COLO668 (cell line): Measurements from ENCODE around the gene INTS3.
A peak's percentile ranks its signal among the peaks of the same experiment; 100 is the strongest.

Source experiments
- DNase-seq: peaks from one replicate; lab custom pipeline; 2025; ENCODE audit not compliant: unreplicated experiment; lab: John Stamatoyannopoulos, UW

INTS3 gene

GRCh38 chr1:153793261-153793972, 65.6 kb downstream of the INTS3 start:
- no peak for DNase-seq

GRCh38 chr1:153793973-153794615, 66.2 kb downstream of the INTS3 start:
- DNase-seq = no peak

- no peak for DNase-seq
Measured at GRCh38 chr1:153794624-153795329, 66.9 kb downstream of the INTS3 start.

GRCh38 chr1:153795330-153795837, 67.5 kb downstream of the INTS3 start:
- peak; percentile 56 for DNase-seq

- no peak for DNase-seq
Measured at GRCh38 chr1:153795934-153796785, 68.3 kb downstream of the INTS3 start.

GRCh38 chr1:153796786-153797659, 69.2 kb downstream of the INTS3 start:
- DNase-seq = peak; percentile 87

- no peak for DNase-seq
Measured at GRCh38 chr1:153798468-153798780, 70.6 kb downstream of the INTS3 start.

GRCh38 chr1:153799016-153799415, 71.2 kb downstream of the INTS3 start:
- no peak for DNase-seq

- DNase-seq = no peak
Measured at GRCh38 chr1:153799566-153800465, 72.0 kb downstream of the INTS3 start.

GRCh38 chr1:153800516-153800915, 72.7 kb downstream of the INTS3 start:
- no peak for DNase-seq

- DNase-seq = no peak
Measured at GRCh38 chr1:153801028-153801625, 73.3 kb downstream of the INTS3 start.

GRCh38 chr1:153801786-153802697, 74.2 kb downstream of the INTS3 start:
- DNase-seq = no peak

GRCh38 chr1:153803470-153804056, 75.7 kb downstream of the INTS3 start:
- no peak for DNase-seq

- DNase-seq = no peak
Measured at GRCh38 chr1:153804112-153804511, 76.3 kb downstream of the INTS3 start.

GRCh38 chr1:153805042-153805745, 77.3 kb downstream of the INTS3 start:
- DNase-seq = no peak

- no peak for DNase-seq
Measured at GRCh38 chr1:153805886-153806719, 78.3 kb downstream of the INTS3 start.
